Activated CD4-positive, alpha-beta memory T cell treated with anti-CD3 and anti-CD28 coated beads for 36 hours (primary cell): Measurements from ENCODE around the gene FIBP. TPM values are rescaled to one million over a fixed set of nuclear protein-coding genes. Genes with fewer than 3 reads are reported as not detected.
A peak's percentile ranks its signal among the peaks of the same experiment; 100 is the strongest.

Experiments used
- CTCF ChIA-PET: fragments of 350-600 bp; sonication (Branson Sonifier 250); formaldehyde crosslinking; loops from one replicate; lab custom pipeline; 2021; ENCODE audit warnings: antibody characterized with exemption, inconsistent platforms; lab: Charles Lee
- POLR2A ChIA-PET: fragments of 350-600 bp; sonication (Branson Sonifier 250); formaldehyde crosslinking; loops from one replicate; lab custom pipeline; 2021; ENCODE audit warnings: antibody characterized with exemption; lab: Charles Lee
- DNase-seq: peaks from one replicate; pipeline ENCODE4 v3.0.0-alpha.2; 2020
- H3K27ac Mint-ChIP-seq: one replicate; pipeline ENCODE4 v1.8.0; 2021; ENCODE audit warnings: mixed read lengths
- H3K27me3 Mint-ChIP-seq: one replicate; pipeline ENCODE4 v1.8.0; 2021; ENCODE audit warnings: mixed read lengths
- H3K36me3 Mint-ChIP-seq: one replicate; pipeline ENCODE4 v1.8.0; 2021; ENCODE audit warnings: mixed read lengths
- H3K4me1 Mint-ChIP-seq: one replicate; pipeline ENCODE4 v1.8.0; 2021; ENCODE audit warnings: low read depth, mixed read lengths
- H3K4me3 Mint-ChIP-seq: one replicate; pipeline ENCODE4 v1.8.0; 2021; ENCODE audit warnings: mild to moderate bottlenecking, mixed read lengths
- H3K9me3 Mint-ChIP-seq: one replicate; pipeline ENCODE4 v1.8.0; 2021; ENCODE audit warnings: mixed read lengths
- intact Hi-C: fragments of 100-400 bp; cut with micrococcal nuclease; formaldehyde crosslinking; loops from one replicate; pipeline ENCODE4 v1.15.1; 2023
- total RNA-seq, 2 experiments: library from RNA; stranded (reverse); gene quantifications; one replicate each; pipeline ENCODE4 v1.2.3, GENCODE V29; 2021

FIBP gene
- total RNA-seq, 2 experiments from 2014 or later: 94.2 to 101 TPM

GRCh38 chr11:65863889-65864705 is 24.2 kb downstream of the FIBP start:
- no peak overlapping the region for H3K4me3 Mint-ChIP-seq

DNA sequence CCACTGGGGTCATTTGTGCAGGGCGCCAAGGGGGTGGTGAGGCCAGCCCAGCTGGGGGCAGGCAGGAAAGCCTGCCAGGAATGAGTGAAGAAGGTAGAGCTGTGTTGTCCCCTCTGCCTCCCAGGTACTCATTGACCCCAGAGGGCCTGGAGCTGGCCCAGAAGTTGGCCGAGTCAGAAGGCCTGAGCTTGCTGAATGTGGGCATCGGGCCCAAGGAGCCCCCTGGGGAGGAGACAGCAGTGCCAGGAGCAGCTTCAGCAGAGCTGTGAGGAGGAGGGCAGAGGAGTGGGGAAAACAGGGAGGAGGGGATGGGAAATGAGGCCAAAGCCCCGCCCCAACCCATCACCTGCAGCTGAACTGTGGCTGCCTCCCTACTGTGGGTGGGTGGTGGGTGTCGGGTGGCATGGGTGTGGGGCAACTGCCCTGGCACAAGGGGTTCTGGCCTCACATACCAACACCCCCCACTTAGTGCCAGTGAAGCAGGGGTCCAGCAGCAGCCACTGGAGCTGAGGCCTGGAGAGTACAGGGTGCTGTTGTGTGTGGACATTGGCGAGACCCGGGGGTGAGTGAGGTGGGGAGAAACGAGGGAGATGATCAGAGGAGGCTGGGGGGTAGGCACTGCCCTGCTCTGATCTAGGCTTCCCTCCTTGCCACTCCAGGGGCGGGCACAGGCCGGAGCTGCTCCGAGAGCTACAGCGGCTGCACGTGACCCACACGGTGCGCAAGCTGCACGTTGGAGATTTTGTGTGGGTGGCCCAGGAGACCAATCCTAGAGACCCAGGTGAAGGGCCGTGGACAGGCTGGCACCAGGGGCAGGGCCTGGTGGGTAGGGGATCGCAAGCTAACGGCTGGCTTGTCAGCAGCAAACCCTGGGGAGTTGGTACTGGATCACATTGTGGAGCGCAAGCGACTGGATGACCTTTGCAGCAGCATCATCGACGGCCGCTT is 25.1 kb downstream of the FIBP start:
- Mint-ChIP-seq H3K4me1 (peaks cover 19% of the 10 kb centered on the region), H3K36me3 (peaks cover 43% of the 10 kb centered on the region), H3K4me3 (peak overlapping the region; percentile 5), H3K9me3 (no peaks in the 10 kb centered on the region), H3K27ac (no peak overlapping the region), H3K27me3 (no peaks in the 10 kb centered on the region)
- intact Hi-C loops: no loop called here
- ChIA-PET CTCF (interaction anchor here (10.5 kb wide), 1 partner anchor 24 kb away, joined by 277 read pairs; the partner anchor contains the start of genes CCDC85B and FIBP), POLR2A (interaction anchor here (1.0 kb wide), 1 partner anchor 13 kb away, joined by 3 read pairs; no protein-coding TSS in a partner anchor)
- no peak for DNase-seq

More at GRCh38 chr11:65863889-65864705, 24.2 kb downstream of the FIBP start:
- peaks cover 19% of the 10 kb centered on the region for H3K4me1 Mint-ChIP-seq
- H3K27ac Mint-ChIP-seq: no peak overlapping the region
- ChIA-PET POLR2A (interaction anchor here (1.0 kb wide), 1 partner anchor 14 kb away, joined by 3 read pairs; no protein-coding TSS in a partner anchor), CTCF (interaction anchor here (10.5 kb wide), 1 partner anchor 24 kb away, joined by 277 read pairs; the partner anchor contains the start of genes CCDC85B and FIBP)
- intact Hi-C loops: no loop called here
- no peaks in the 10 kb centered on the region for H3K27me3 Mint-ChIP-seq
- no peak for DNase-seq
- H3K9me3 Mint-ChIP-seq: no peaks in the 10 kb centered on the region
- peaks cover 43% of the 10 kb centered on the region for H3K36me3 Mint-ChIP-seq

- intact Hi-C loops: no loop called here
- peak overlapping the region; percentile 20 for H3K4me3 Mint-ChIP-seq
- CTCF ChIA-PET: interaction anchor here (3.6 to 10.5 kb wide), 2 partner anchors 11 to 25 kb away, joined by 26 to 277 read pairs; partner anchors contain the start of genes CCDC85B and FIBP
- POLR2A ChIA-PET: no interaction called here
- peaks cover 19% of the 10 kb centered on the region for H3K4me1 Mint-ChIP-seq
- no peaks in the 10 kb centered on the region for H3K9me3 Mint-ChIP-seq
- no peak overlapping the region for H3K27ac Mint-ChIP-seq
- peaks cover 41% of the 10 kb centered on the region for H3K36me3 Mint-ChIP-seq
- no peak for DNase-seq
- H3K27me3 Mint-ChIP-seq: no peaks in the 10 kb centered on the region
Measured at GRCh38 chr11:65862191-65862735, 26.0 kb downstream of the FIBP start.

DNA sequence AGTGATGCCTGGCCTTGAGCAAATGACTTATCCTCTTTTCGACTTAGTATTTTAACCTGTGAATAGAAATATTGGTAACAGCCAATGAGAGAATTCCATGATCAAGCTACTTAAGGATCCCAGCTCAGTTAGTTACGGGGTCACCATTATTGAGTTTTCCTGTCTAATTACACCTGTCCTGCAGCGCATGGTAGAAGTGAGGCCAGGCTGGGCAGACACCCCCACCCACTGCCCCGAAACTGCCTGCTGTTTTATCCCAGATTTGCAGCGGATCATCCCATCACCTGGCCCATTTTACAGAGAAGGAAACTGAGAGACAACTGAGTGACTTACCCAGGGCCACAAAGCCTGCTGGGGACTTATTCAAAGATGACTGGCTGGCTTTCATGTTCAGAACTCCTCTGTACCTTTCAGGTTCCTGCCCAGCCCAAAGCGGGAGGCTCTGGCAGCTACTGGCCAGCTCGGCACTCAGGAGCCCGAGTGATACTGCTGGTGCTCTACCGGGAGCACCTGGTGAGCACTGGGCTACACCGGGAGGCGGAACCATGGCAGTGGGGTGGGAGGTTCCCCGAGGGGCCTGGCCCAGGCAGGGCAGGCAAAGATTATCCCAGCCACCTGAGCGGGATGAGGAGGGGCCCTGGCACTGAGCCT is 26.6 kb downstream of the FIBP start:
- H3K4me1 Mint-ChIP-seq: peaks cover 22% of the 10 kb centered on the region
- intact Hi-C loops: no loop called here
- H3K4me3 Mint-ChIP-seq: peak overlapping the region; percentile 98
- no peaks in the 10 kb centered on the region for H3K9me3 Mint-ChIP-seq
- POLR2A ChIA-PET: interaction anchor here (0.8 to 5.0 kb wide), 8 partner anchors 9 to 199 kb away, joined by 3 to 95 read pairs (median 6); partner anchors contain the start of genes BANF1, CCDC85B, FIBP and RELA
- H3K36me3 Mint-ChIP-seq: peaks cover 40% of the 10 kb centered on the region
- CTCF ChIA-PET: interaction anchor here (1.0 to 10.5 kb wide), 7 partner anchors 8 to 183 kb away, joined by 5 to 277 read pairs (median 11); partner anchors contain the start of genes CCDC85B, CTSW and FIBP
- no peaks in the 10 kb centered on the region for H3K27me3 Mint-ChIP-seq
- peak overlapping the region; percentile 99 for H3K27ac Mint-ChIP-seq
- no peak for DNase-seq

DNA sequence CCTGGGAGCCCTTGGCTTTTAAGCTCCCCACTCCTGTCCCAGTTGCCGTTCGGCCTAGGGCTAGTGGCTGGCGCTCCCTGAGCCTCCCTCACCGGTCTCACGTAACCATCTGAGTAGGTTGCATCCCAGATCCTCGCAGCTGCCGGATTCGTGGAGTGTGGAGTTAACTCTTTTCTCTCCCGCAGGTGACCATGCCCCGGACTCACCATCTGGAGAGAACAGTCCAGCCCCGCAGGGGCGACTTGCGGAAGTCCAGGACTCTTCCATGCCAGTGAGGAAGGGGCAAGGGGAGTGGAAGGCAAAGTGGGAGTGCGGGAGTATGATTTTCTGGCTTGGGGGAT is 27.1 kb downstream of the FIBP start:
- Mint-ChIP-seq H3K27ac (peak overlapping the region; percentile 99), H3K36me3 (peaks cover 44% of the 10 kb centered on the region), H3K4me3 (peak overlapping the region; percentile 98), H3K4me1 (peaks cover 27% of the 10 kb centered on the region), H3K27me3 (no peaks in the 10 kb centered on the region), H3K9me3 (no peaks in the 10 kb centered on the region)
- no peak for DNase-seq
- ChIA-PET CTCF (interaction anchor here (0.6 to 10.5 kb wide), 10 partner anchors 8 to 422 kb away, joined by 3 to 277 read pairs (median 16); partner anchors contain the start of genes CCDC85B, CTSW, FIBP and KAT5), POLR2A (interaction anchor here (0.8 to 5.0 kb wide), 9 partner anchors 9 to 198 kb away, joined by 3 to 95 read pairs (median 3); partner anchors contain the start of genes BANF1, CCDC85B, FIBP and RELA)
- intact Hi-C loops: no loop called here

GRCh38 chr11:65860278-65861164 is 27.8 kb downstream of the FIBP start, which contains the start of gene MUS81:
Gene MUS81 (plus strand): TSS chr11:65860433. CDS start chr11:65860754, 321 bp downstream.
- POLR2A ChIA-PET: interaction anchor here (0.8 to 5.0 kb wide), 19 partner anchors 10 to 258 kb away, joined by 3 to 95 read pairs (median 4); partner anchors contain the start of genes BANF1, CCDC85B, FIBP and RELA
- intact Hi-C loops: loop anchor here (1.0 kb wide), 2 partner anchors 40 to 101 kb away; partner anchors contain the start of genes FOSL1 and SART1
- Mint-ChIP-seq H3K4me1 (peaks cover 33% of the 10 kb centered on the region), H3K27me3 (no peaks in the 10 kb centered on the region), H3K36me3 (peaks cover 50% of the 10 kb centered on the region), H3K4me3 (peak within 1 kb of the TSS; percentile 98), H3K27ac (peak within 1 kb of the TSS; percentile 99), H3K9me3 (no peaks in the 10 kb centered on the region)
- peak; percentile 97 for DNase-seq
- CTCF ChIA-PET: interaction anchor here (0.6 to 10.5 kb wide), 40 partner anchors 8 to 422 kb away, joined by 3 to 277 read pairs (median 6); partner anchors contain the start of genes AP5B1, BANF1, CCDC85B and CTSW

DNA sequence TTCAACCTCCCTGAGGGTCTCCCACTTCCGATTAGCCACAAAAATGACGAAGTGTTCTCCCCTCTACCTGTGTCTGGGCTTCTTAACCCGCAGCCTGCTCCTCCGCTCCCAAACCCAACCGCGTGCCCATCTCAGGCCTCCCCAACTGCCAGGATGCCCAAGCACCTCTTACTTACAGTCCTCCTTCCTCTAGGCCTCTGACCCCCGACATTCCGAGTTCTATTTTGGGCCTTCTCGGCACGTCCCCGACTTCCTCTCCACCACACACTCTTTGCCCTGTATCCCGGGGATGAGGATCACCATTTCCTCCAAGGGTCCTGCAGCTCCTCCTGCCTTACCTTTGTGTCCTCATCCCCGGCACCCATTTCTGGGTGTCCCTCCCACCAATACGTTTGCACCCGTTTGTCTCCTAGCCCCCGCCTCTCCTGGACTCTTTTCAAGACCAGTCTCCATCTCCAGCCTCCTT is 28.4 kb downstream of the FIBP start:
- Mint-ChIP-seq H3K27ac (peak overlapping the region; percentile 99), H3K9me3 (no peaks in the 10 kb centered on the region), H3K4me1 (peaks cover 38% of the 10 kb centered on the region), H3K36me3 (peaks cover 50% of the 10 kb centered on the region), H3K27me3 (no peaks in the 10 kb centered on the region), H3K4me3 (peak overlapping the region; percentile 98)
- no peak for DNase-seq
- CTCF ChIA-PET: interaction anchor here (0.6 to 10.5 kb wide), 38 partner anchors 8 to 284 kb away, joined by 3 to 277 read pairs (median 5); partner anchors contain the start of genes AP5B1, BANF1, CCDC85B and CTSW
- POLR2A ChIA-PET: interaction anchor here (0.7 to 5.0 kb wide), 19 partner anchors 10 to 290 kb away, joined by 3 to 95 read pairs (median 7); partner anchors contain the start of genes CCDC85B, FIBP, PCNX3 and RELA
- intact Hi-C loops: loop anchor here (1.0 to 2.0 kb wide), 8 partner anchors 13 to 478 kb away; partner anchors contain the start of genes EFEMP2, FOSL1, KAT5 and RAB1B

DNA sequence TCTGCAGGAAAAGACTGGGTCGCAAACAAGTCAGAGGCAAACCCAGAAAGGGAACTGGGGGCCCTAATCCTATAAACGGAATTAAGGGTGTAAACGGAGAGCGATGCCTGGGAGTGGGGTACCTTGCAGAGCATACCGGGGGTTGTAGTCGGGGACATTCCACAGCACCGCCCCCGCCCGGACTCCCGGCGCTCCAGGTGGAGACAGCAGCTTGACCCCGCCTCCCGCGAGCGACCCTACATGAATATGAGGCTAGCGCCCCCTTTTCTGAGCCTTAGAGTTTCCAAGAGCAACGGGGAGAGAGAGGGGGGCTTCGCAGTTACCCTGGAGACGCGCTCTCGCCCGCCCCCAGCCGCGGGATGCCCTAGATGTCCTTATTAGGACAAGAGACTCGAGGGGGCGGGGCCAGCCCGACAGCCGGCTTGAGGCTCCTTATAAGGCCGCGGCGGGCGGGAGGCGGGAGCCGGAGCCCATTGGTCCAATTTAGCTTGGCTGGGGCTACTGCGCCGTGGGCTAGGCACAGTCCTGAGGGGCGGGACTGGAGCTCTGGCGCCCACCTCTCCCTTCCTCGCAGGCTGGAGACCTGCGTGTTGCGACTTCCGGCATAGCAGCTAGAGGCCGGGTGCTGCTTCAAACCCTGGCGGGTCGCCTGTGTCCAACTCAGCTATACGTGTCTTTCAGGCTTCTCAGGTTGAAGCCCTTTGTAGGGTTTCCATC is 29.0 kb downstream of the FIBP start:
- Mint-ChIP-seq H3K4me3 (peak overlapping the region; percentile 98), H3K4me1 (peaks cover 43% of the 10 kb centered on the region), H3K36me3 (peaks cover 54% of the 10 kb centered on the region), H3K27me3 (no peaks in the 10 kb centered on the region), H3K27ac (peak overlapping the region; percentile 99), H3K9me3 (no peaks in the 10 kb centered on the region)
- DNase-seq: peak; percentile 99
- intact Hi-C loops: loop anchor here (1.0 to 2.0 kb wide), 6 partner anchors 14 to 477 kb away; partner anchors contain the start of genes EFEMP2, KAT5, RAB1B and SLC25A45
- CTCF ChIA-PET: interaction anchor here (0.6 to 10.5 kb wide), 34 partner anchors 8 to 524 kb away, joined by 3 to 277 read pairs (median 6); partner anchors contain the start of genes AP5B1, BANF1, CCDC85B and CTSW
- POLR2A ChIA-PET: interaction anchor here (0.7 to 5.0 kb wide), 20 partner anchors 9 to 348 kb away, joined by 3 to 95 read pairs (median 7); partner anchors contain the start of genes CCDC85B, FIBP, KAT5 and PCNX3
